ENCODE results near the gene ABCC3. TPM values are rescaled to one million over a fixed set of nuclear protein-coding genes. Genes with fewer than 3 reads are reported as not detected.
A peak's percentile ranks its signal among the peaks of the same experiment; 100 is the strongest.

ABCC3 gene
- total and polyA plus RNA-seq, 8 donors = 47.2 to 209 (median 99.7) TPM

DNA sequence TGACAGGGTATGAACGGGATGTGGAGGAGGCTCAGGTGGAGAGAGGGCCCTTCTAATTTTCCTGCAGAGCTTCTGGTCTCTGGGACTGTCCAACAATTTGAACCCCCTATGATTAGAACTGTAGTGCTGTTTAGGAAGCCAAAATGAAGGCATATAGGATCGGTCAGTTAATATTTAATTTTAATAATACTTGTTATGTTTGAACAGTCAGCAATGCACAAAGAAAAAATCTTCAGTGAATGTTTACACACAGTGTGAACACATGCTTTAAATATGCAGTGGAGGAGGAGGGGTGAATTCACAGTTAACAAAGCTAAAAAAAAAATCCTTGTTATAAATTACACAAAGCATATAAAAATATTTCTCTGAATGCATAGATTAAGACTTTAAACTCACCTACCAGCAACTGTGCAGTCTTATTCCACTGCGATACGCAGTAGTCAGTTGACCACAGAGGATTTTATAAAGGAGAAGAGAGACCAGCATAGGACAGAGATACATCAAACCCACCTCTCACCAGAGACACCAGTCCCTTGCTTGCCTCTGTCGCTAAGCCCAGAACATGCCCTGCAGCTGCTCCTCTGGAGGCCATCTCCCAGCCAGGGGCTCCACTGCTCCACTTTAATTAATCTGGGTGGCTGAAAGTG lies 58.5 kb downstream of the ABCC3 start:
- peaks cover 65 to 75% (median 68%) of the 10 kb centered on the region in 3 donors for H3K4me1 ChIP-seq
- intact Hi-C loops (cut with DNase I) = loop anchor here in 2 of 3 donors (2.0 to 5.0 kb wide), 3 partner anchors 56 to 146 kb away; partner anchors contain the start of genes ABCC3 (in 1 of the 2) and SPATA20 (in 1 of the 2)
- TF ChIP-seq, protein P1, sequence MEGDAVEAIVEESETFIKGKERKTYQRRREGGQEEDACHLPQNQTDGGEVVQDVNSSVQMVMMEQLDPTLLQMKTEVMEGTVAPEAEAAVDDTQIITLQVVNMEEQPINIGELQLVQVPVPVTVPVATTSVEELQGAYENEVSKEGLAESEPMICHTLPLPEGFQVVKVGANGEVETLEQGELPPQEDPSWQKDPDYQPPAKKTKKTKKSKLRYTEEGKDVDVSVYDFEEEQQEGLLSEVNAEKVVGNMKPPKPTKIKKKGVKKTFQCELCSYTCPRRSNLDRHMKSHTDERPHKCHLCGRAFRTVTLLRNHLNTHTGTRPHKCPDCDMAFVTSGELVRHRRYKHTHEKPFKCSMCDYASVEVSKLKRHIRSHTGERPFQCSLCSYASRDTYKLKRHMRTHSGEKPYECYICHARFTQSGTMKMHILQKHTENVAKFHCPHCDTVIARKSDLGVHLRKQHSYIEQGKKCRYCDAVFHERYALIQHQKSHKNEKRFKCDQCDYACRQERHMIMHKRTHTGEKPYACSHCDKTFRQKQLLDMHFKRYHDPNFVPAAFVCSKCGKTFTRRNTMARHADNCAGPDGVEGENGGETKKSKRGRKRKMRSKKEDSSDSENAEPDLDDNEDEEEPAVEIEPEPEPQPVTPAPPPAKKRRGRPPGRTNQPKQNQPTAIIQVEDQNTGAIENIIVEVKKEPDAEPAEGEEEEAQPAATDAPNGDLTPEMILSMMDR (IDR thresholded peaks at IDR 0.05) = no peak
- DNase-seq (no peak), ATAC-seq (peak; percentile 64 to 73 (median 71)), FAIRE-seq (no peak)
- H3K27ac ChIP-seq = peak overlapping the region; percentile 22 to 90 (median 76)
- peaks cover 0 to 29% (median 13%) of the 10 kb centered on the region in 3 donors for H3K36me3 ChIP-seq
- WGBS, 2 donors = 13 to 14% methylated on average over 5 of the region's 5 CpGs
- no peak overlapping the region for H3K4me3 ChIP-seq
- no peaks in the 10 kb centered on the region for H3K9me3 ChIP-seq
- H3K27me3 ChIP-seq = no peaks in the 10 kb centered on the region

DNA sequence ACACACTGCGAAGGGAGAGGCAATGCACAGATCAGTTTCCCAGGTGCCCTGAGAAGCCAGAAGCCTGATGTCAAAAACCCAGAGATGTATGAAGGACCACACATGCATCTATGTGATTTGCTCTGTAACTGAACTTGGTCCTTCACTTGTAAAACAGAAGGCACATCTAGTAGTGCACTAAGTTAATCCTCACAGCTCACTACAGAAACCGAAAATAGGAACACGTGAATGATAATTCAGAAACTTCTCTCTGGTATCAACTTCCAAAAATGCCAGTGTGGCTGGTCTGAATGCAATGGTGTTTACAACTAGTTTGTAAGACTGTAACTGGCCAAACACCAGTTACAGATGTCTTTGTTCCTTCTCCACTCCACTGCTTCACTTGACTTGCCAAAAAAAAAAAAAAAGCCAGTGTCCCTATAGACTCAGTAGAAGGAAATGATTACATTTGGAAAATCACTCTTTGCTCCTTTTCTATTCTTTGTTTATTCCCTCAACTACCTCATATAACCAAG lies 61.7 kb downstream of the ABCC3 start:
- Histone ChIP-seq H3K36me3 (peaks cover 5 to 50% (median 13%) of the 10 kb centered on the region in 3 donors), H3K4me1 (peaks cover 37 to 44% (median 43%) of the 10 kb centered on the region in 3 donors), H3K4me3 (no peak overlapping the region), H3K27me3 (no peaks in the 10 kb centered on the region), H3K9me3 (no peaks in the 10 kb centered on the region), H3K27ac (peak overlapping the region in 2 of 4 donors; percentile 9 to 90)
- no peak for FAIRE-seq
- TF ChIP-seq, protein P1 (IDR thresholded peaks at IDR 0.05) = no peak
- intact Hi-C loops (cut with DNase I) = loop anchor here in 2 of 3 donors (5.0 kb wide), 2 partner anchors 149 to 214 kb away; partner anchors contain the start of gene SPATA20 (in 1 of the 2)
- ATAC-seq = no peak
- WGBS, 2 donors = 74 to 77% methylated on average over 3 of the region's 3 CpGs
- no peak for DNase-seq

DNA sequence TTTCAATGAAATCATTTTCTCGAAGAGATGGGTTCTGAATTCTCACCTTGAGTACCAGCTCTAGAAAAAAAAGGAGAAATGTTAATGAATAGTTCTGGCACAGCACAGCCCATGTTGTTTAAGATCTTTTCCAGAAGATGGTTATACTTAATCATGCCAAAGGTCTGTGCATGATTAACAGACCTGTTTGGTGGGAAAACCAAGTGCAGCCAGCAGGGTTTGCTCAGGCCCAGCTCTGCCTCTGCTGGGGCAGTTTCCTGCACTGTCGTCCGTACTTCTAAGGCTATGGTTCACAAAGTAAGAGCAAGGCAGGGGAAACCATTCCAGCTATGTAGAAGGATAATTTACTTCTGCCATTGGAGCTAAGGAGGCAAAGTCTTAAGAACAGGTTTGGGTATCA lies 62.4 kb downstream of the ABCC3 start:
- no peaks in the 10 kb centered on the region for H3K9me3 ChIP-seq
- no peak overlapping the region for H3K4me3 ChIP-seq
- TF ChIP-seq, protein P1 (IDR thresholded peaks at IDR 0.05) = no peak
- peaks cover 5 to 50% (median 13%) of the 10 kb centered on the region in 3 donors for H3K36me3 ChIP-seq
- no peak for DNase-seq
- peak; percentile 9 to 47 (median 23) for ATAC-seq
- intact Hi-C loops (cut with DNase I) = loop anchor here in 2 of 3 donors (5.0 kb wide), 2 partner anchors 150 to 215 kb away; partner anchors contain the start of gene SPATA20 (in 1 of the 2)
- peak overlapping the region in 3 of 4 donors; percentile 30 to 90 (median 70) for H3K27ac ChIP-seq
- 48 to 51% methylated on average over 3 of the region's 3 CpGs for WGBS, 2 donors
- FAIRE-seq = no peak
- peaks cover 31 to 39% (median 38%) of the 10 kb centered on the region in 3 donors for H3K4me1 ChIP-seq
- H3K27me3 ChIP-seq = no peaks in the 10 kb centered on the region

DNA sequence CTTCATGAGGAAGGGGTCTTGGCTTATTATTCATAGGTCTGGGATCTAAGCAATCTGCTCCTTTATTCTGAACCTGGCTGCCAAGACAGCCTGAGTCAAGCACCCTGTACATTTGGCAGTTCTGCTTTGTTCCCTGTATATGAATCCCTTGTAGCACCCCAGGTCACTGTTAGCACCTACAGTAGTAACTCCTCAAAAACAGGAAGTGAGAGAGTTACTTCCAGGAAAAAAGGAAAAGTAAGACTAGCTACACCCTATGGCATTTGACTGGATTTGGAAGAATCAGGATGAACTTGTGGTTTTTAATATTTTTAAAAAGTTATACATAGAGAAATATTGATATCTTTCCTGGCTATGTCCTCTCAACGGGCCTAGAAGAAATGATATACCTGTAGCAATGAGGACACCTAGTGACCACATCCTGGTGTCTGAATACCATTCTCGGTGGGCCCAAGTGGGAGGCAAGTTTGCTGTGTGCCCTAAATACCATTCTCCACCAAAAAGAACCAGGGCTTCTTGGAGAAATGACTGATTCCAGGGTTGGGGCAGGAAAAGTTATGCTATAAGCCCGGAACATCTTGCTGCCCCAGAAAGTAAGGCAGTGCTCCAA lies 63.1 kb downstream of the ABCC3 start:
- intact Hi-C loops (cut with DNase I) = loop anchor here in 2 of 3 donors (5.0 kb wide), 2 partner anchors 150 to 215 kb away; partner anchors contain the start of gene SPATA20 (in 1 of the 2)
- WGBS, 2 donors = 31 to 33% methylated on average over 3 of the region's 3 CpGs
- TF ChIP-seq, protein P1 (IDR thresholded peaks at IDR 0.05) = no peak
- Histone ChIP-seq H3K27me3 (no peaks in the 10 kb centered on the region), H3K4me3 (no peak overlapping the region), H3K36me3 (peaks cover 5 to 50% (median 13%) of the 10 kb centered on the region in 3 donors), H3K9me3 (no peaks in the 10 kb centered on the region), H3K4me1 (peaks cover 23 to 32% (median 31%) of the 10 kb centered on the region in 3 donors), H3K27ac (peak overlapping the region in 3 of 4 donors; percentile 30 to 90 (median 70))
- FAIRE-seq (no peak), ATAC-seq (no peak), DNase-seq (no peak)
